CD4-positive, alpha-beta T cell (primary cell): Measurements from ENCODE around the gene GJD2. TPM values are rescaled to one million over a fixed set of nuclear protein-coding genes. Genes with fewer than 3 reads are reported as not detected.

ENCODE experiments used
- ATAC-seq: fragments of 200-7000 bp; cut with Tn5 transposase; one replicate; pipeline ENCODE4 v1.10.0; 2022; ENCODE audit warnings: mild to moderate bottlenecking; ENCODE audit not compliant: poor library complexity
- CTCF ChIA-PET: fragments of 350-600 bp; sonication (Branson Sonifier 250); formaldehyde crosslinking; loops from one replicate; lab custom pipeline; 2021; ENCODE audit warnings: antibody characterized with exemption, inconsistent platforms; lab: Charles Lee
- POLR2A ChIA-PET: fragments of 350-600 bp; sonication (Branson Sonifier 250); formaldehyde crosslinking; loops from one replicate; lab custom pipeline; 2021; ENCODE audit warnings: antibody characterized with exemption, inconsistent platforms; lab: Charles Lee
- DNase-seq, 14 experiments: peaks; one replicate each; pipeline ENCODE4 v3.0.0-alpha.2; 2013 to 2020; ENCODE audit warnings: mixed read lengths in 2 of 14
- H3K27ac ChIP-seq, 2 donors: one replicate each; pipeline versions ENCODE4 v1.5.1 to v1.7.0; 2013; ENCODE audit warnings: low read length in 2 of 2, low read depth in 1 of 2, mild to moderate bottlenecking in 1 of 2
- H3K27me3 ChIP-seq, 2 experiments: 1 replicate in 1 of 2; 2 replicates in 1 of 2; pipeline versions ENCODE4 v1.6.1 to v1.7.0; 2013; ENCODE audit warnings: low read length in 2 of 2, control low read depth in 1 of 2, mild to moderate bottlenecking in 1 of 2, moderate library complexity in 1 of 2; ENCODE audit not compliant: insufficient read depth in 2 of 2, control insufficient read depth in 1 of 2
- H3K36me3 ChIP-seq: one replicate; pipeline ENCODE4 v1.6.1; 2013; ENCODE audit warnings: low read length, control low read depth; ENCODE audit not compliant: insufficient read depth
- H3K4me1 ChIP-seq: one replicate; pipeline ENCODE4 v1.6.1; 2013; ENCODE audit warnings: low read length, control low read depth; ENCODE audit not compliant: insufficient read depth
- H3K4me3 ChIP-seq: one replicate; pipeline ENCODE4 v1.5.1; 2013; ENCODE audit warnings: mild to moderate bottlenecking, low read length, moderate library complexity
- H3K9me3 ChIP-seq, 2 experiments: 1 replicate in 1 of 2; 2 replicates in 1 of 2; pipeline versions ENCODE4 v1.6.1 to v1.7.0; 2013; ENCODE audit warnings: low read length in 2 of 2, mild to moderate bottlenecking in 2 of 2, control low read depth in 1 of 2, moderate library complexity in 1 of 2; ENCODE audit not compliant: control insufficient read depth in 1 of 2, insufficient read depth in 1 of 2
- H3K27ac Mint-ChIP-seq: one replicate; pipeline ENCODE4 v1.8.0; 2020; ENCODE audit warnings: mixed read lengths
- H3K27me3 Mint-ChIP-seq: one replicate; pipeline ENCODE4 v1.8.0; 2021; ENCODE audit warnings: mixed read lengths
- H3K36me3 Mint-ChIP-seq: one replicate; pipeline ENCODE4 v1.8.0; 2021; ENCODE audit warnings: low read depth, mixed read lengths
- H3K4me1 Mint-ChIP-seq: one replicate; pipeline ENCODE4 v1.8.0; 2021; ENCODE audit warnings: low read depth, mixed read lengths
- H3K4me3 Mint-ChIP-seq: one replicate; pipeline ENCODE4 v1.8.0; 2020; ENCODE audit warnings: mild to moderate bottlenecking, mixed read lengths
- H3K9me3 Mint-ChIP-seq: one replicate; pipeline ENCODE4 v1.8.0; 2020; ENCODE audit warnings: mixed read lengths
- intact Hi-C, 2 experiments: fragments of 100-400 bp; cut with DNase I in 1 of 2; cut with micrococcal nuclease in 1 of 2; formaldehyde crosslinking; loops; one replicate each; pipeline versions ENCODE4 v1.15.1 to v1.9.0; 2023 to 2025; cut with DNase I, micrococcal nuclease
- total RNA-seq, 174 experiments: library from RNA in 2 of 174; stranded (reverse) in 2 of 174; gene quantifications; one replicate each; pipeline ENCODE4 v1.2.3 and lab custom pipeline; 2021 to 2026
- TF ChIP-seq, protein P1 (sequence below): fragments of 200-600 bp; IDR thresholded peaks from one replicate; pipeline ENCODE4 v1.8.0; 2022; ENCODE audit warnings: antibody characterized with exemption, mild to moderate bottlenecking

Gene GJD2
- total RNA-seq, 2 experiments from 2014 or later = not detected

DNA sequence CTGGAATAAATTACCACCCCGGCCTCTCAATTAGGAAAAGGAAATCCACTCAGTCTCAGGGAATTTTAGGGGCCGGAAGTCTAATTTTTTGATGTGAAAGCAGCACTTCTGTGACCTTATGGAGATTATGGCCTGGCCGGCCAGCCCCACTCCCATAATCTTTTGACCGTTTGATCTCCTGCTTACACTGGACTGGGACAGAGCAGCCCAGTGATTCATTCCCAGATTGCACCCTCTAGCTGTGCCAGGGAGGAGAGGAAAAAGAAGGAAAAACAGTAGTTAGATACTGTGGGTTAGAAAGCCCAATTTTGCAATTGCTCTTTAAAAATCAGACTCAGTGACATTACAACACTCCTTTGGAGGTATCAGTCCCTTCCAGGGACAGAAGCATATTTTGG is 32.4 kb downstream of the GJD2 start:
- Histone ChIP-seq H3K9me3 (no peaks in the 10 kb centered on the region), H3K27me3 (peaks cover 17 to 20% of the 10 kb centered on the region in 2 experiments), H3K27ac (no peak overlapping the region), H3K36me3 (no peaks in the 10 kb centered on the region), H3K4me1 (no peaks in the 10 kb centered on the region), H3K4me3 (no peak overlapping the region)
- H3K4me1 Mint-ChIP-seq = no peaks in the 10 kb centered on the region
- ATAC-seq = no peak
- H3K27ac Mint-ChIP-seq = no peak overlapping the region
- no peak for DNase-seq
- H3K9me3 Mint-ChIP-seq = no peaks in the 10 kb centered on the region
- H3K4me3 Mint-ChIP-seq = no peak overlapping the region
- intact Hi-C loops = no loop called here
- TF ChIP-seq, protein P1, sequence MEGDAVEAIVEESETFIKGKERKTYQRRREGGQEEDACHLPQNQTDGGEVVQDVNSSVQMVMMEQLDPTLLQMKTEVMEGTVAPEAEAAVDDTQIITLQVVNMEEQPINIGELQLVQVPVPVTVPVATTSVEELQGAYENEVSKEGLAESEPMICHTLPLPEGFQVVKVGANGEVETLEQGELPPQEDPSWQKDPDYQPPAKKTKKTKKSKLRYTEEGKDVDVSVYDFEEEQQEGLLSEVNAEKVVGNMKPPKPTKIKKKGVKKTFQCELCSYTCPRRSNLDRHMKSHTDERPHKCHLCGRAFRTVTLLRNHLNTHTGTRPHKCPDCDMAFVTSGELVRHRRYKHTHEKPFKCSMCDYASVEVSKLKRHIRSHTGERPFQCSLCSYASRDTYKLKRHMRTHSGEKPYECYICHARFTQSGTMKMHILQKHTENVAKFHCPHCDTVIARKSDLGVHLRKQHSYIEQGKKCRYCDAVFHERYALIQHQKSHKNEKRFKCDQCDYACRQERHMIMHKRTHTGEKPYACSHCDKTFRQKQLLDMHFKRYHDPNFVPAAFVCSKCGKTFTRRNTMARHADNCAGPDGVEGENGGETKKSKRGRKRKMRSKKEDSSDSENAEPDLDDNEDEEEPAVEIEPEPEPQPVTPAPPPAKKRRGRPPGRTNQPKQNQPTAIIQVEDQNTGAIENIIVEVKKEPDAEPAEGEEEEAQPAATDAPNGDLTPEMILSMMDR = no peak
- H3K27me3 Mint-ChIP-seq = peaks cover 81% of the 10 kb centered on the region
- ChIA-PET POLR2A (no interaction called here), CTCF (no interaction called here)
- no peaks in the 10 kb centered on the region for H3K36me3 Mint-ChIP-seq

DNA sequence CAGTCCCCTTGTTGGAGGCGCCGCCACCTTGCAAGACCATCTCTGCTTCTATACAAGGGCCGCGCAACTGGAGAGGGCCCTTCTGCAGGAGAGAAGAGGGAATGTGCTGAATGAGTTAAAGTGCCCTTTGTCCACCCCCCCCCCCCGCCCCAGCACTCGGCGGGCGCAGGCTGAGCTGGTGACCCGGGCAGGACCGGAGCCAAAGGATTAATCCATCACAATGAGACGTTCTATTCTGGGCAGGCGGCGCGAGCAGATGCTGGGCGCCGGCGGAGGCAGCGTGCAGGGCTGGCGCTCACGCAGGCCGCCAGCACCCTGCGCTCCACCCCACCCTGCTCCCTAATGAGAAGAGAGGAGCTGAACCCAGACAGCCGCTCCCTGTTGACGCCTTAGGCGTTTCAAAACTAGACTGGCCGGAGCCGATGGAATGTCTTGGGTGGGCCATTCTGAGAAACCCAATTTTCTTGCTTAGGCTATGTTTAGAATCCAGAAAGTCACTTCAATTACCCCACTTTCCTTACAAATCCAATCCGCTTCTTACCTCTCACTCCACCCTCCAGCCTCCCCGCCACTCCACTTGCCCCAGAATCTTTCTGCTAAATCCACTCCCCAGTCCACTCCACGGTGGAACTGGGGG is 32.9 kb downstream of the GJD2 start:
- peaks cover 77% of the 10 kb centered on the region for H3K27me3 Mint-ChIP-seq
- no peaks in the 10 kb centered on the region for H3K9me3 ChIP-seq
- ChIA-PET POLR2A (no interaction called here), CTCF (no interaction called here)
- H3K36me3 ChIP-seq = no peaks in the 10 kb centered on the region
- H3K4me1 Mint-ChIP-seq = no peaks in the 10 kb centered on the region
- TF ChIP-seq, protein P1 = no peak
- no peak overlapping the region for H3K27ac ChIP-seq
- H3K36me3 Mint-ChIP-seq = no peaks in the 10 kb centered on the region
- H3K27me3 ChIP-seq = peaks cover 17 to 20% of the 10 kb centered on the region in 2 experiments
- H3K9me3 Mint-ChIP-seq = no peaks in the 10 kb centered on the region
- no peak for DNase-seq
- no peak overlapping the region for H3K27ac Mint-ChIP-seq
- intact Hi-C loops = no loop called here
- H3K4me1 ChIP-seq = no peaks in the 10 kb centered on the region
- ATAC-seq = no peak
- H3K4me3 Mint-ChIP-seq = no peak overlapping the region
- no peak overlapping the region for H3K4me3 ChIP-seq

DNA sequence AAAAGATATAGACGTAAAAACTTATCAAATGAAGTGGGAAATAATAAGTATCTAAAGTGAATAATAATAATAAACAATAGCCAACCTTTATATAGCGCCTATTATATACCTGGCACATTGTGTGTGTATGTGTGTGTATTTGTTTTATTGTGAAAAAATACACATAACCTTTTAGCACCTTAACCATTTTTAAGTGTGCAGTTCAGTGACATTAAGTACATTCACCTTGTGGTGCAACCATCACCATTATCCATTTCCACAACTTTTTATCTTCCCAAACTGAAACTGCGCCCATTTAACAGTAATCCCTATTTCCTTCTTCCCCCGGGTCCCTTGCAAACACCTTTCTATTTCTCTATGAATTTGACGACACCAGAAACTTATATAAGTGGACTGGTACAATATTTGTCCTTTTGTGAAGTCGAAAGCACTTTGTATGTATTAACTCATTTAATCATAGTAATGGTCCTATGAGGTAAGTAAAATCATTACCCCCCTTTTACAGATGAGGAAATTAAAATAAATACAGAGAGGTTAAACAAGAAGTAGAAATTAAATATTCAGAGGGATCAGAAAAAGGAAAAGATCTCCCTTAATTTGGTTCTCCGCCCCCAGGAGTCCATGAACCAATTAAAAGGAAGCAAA is 33.5 kb downstream of the GJD2 start:
- no peak overlapping the region for H3K27ac Mint-ChIP-seq
- H3K27me3 Mint-ChIP-seq = peaks cover 73% of the 10 kb centered on the region
- Histone ChIP-seq H3K9me3 (no peaks in the 10 kb centered on the region), H3K27ac (no peak overlapping the region), H3K4me3 (no peak overlapping the region), H3K36me3 (no peaks in the 10 kb centered on the region), H3K27me3 (peaks cover 17 to 20% of the 10 kb centered on the region in 2 experiments), H3K4me1 (no peaks in the 10 kb centered on the region)
- H3K9me3 Mint-ChIP-seq = no peaks in the 10 kb centered on the region
- no peaks in the 10 kb centered on the region for H3K36me3 Mint-ChIP-seq
- ATAC-seq (no peak), DNase-seq (no peak)
- TF ChIP-seq, protein P1 = no peak
- intact Hi-C loops = no loop called here
- ChIA-PET POLR2A (no interaction called here), CTCF (no interaction called here)
- no peak overlapping the region for H3K4me3 Mint-ChIP-seq
- no peaks in the 10 kb centered on the region for H3K4me1 Mint-ChIP-seq
